HUES6 (cell line): Measurements from ENCODE around the gene SH2D7.
"Not testable (repeated sequence)": the region's sequence is repeated elsewhere in the genome, so short reads cannot be mapped to it uniquely, and the experiment has no call there.

Experiments used
- H3K27ac ChIP-seq: 2 replicates; pipeline ENCODE4 v1.7.0; 2013; ENCODE audit warnings: low read depth, mild to moderate bottlenecking, low read length, inconsistent platforms
- H3K27me3 ChIP-seq: 2 replicates; pipeline ENCODE4 v1.6.1; 2013; ENCODE audit warnings: low read length; ENCODE audit not compliant: control insufficient read depth, insufficient read depth
- H3K36me3 ChIP-seq: 2 replicates; pipeline ENCODE4 v1.6.1; 2013; ENCODE audit warnings: low read length; ENCODE audit not compliant: control insufficient read depth, insufficient read depth
- H3K4me1 ChIP-seq: 2 replicates; pipeline ENCODE4 v1.6.1; 2013; ENCODE audit warnings: low read length; ENCODE audit not compliant: control insufficient read depth, insufficient read depth
- H3K4me3 ChIP-seq: 2 replicates; pipeline ENCODE4 v1.5.1; 2013; ENCODE audit warnings: low read depth, low read length
- H3K9ac ChIP-seq: one replicate; pipeline ENCODE4 v1.6.1; 2013; ENCODE audit warnings: mild to moderate bottlenecking, low read length
- H3K9me3 ChIP-seq: 2 replicates; pipeline ENCODE4 v1.6.1; 2013; ENCODE audit warnings: low read depth, low read length; ENCODE audit not compliant: control insufficient read depth, insufficient read depth

The SH2D7 gene

DNA sequence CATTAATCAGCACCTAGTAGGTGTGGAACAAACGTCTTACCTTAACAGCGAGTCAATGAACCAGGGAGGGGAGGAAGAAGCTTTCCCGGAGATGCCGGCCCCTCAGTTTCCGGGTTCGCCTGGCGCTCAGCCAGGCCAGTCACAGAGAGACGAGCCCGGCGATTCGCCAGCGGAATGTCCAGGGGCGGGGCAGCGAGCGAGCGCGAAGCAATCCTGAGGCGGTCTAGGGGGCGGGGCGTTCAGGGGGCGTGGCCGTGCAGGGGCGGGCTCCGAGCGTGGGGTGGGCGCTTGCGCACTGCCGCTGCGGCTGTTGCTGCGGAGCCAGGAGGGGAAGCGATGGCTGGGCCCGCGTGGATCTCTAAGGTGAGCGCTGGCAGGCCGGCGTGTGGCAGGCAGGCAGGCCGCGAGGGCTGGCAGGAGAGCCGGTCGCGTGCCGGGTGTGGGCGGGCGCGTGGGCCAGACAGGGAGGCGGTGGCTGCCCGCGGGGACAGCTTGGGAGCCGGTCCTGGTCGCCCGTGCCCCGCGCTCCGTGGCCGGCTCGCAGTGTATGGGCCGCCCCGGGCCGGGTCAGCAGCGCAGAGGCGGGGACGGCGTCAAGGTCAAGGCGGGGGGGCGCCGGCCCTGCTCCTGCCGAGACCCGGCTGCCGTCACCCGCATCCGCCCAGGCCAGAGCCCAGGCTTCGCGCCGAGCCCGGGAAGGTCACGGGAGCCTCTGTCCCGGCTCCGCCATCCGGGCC is 56.9 kb downstream of the SH2D7 start, which contains the start of gene IDH3A:
Gene IDH3A (plus strand): TSS at position 295 of the 737 bp plus-strand sequence. CDS start 42 bp downstream, at position 337.
- H3K27ac ChIP-seq = no peak within 1 kb of the TSS
- H3K9ac ChIP-seq = peak within 1 kb of the TSS; percentile 59
- no peaks in the 10 kb centered on the region for H3K9me3 ChIP-seq
- H3K36me3 ChIP-seq = no peaks in the 10 kb centered on the region
- peak within 1 kb of the TSS; percentile 87 for H3K4me3 ChIP-seq
- H3K27me3 ChIP-seq = no peaks in the 10 kb centered on the region
- peaks cover 13% of the 10 kb centered on the region for H3K4me1 ChIP-seq

DNA sequence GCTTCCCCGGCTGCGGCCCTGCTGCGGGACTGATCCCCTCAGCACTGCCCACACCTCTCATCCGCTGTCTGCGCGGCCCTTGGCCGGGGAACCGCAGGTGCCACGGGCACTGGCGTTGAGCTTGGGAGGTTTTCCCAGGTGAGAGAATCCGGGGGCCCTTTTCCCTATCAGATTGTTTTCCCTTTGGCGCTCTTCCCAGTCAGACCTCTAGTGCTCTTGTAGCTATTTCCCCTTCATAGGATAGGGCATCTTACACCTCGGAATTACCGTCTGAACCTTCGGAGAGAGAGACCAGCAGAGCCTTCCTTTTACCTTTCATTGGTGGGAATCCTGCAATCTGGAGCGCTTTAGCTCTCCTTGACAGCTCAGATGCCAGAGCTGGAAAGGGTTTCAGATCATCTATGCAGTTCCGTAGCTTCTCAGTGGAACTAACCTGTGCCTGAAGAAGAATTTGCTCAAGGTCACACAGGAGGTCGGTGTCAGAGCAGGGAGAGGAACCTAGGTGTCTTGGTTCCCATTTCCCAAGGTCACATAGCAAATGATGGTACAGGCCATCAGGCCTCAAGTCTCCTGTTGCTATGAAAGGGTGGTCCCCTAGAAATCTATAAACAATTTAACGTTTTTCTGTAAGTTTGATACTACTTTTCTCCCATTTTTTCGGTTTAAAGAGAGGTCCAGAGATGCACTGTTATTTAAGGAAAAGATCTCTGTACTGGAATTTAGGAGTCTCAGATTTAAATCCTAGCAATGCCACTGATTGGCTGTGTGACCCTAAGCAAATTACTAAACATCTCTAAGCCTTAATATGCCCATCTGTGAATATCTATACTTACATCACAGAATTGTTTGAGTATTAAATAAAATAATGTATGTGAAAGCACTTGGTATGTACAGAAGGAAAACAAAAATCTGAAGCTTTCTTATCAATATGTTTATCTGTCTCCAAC is 57.7 kb downstream of the SH2D7 start:
- no peaks in the 10 kb centered on the region for H3K9me3 ChIP-seq
- peak overlapping the region; percentile 87 for H3K4me3 ChIP-seq
- H3K9ac ChIP-seq = peak overlapping the region; percentile 59
- H3K27ac ChIP-seq = no peak overlapping the region
- peaks cover 13% of the 10 kb centered on the region for H3K4me1 ChIP-seq
- no peaks in the 10 kb centered on the region for H3K27me3 ChIP-seq
- H3K36me3 ChIP-seq = no peaks in the 10 kb centered on the region

DNA sequence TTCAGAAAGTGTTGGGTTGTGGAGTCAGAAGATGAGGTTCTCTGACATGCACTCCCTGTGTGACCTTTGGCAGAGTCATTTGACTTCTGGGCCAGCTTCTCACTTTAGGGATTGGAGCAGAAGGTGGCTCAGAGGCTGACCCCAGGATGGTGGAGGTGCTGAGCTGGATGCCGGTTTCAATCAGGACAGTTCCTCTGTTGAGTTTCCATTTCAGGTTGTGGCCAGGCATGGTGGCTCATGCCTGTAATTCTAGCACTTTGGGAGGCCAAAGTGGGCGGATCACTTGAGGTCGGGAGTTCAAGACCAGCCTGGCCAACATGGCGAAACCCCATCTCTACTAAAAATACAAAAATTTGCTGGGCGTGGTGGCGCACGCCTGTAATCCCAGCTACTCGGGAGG is 58.7 kb downstream of the SH2D7 start:
- peak overlapping the region; percentile 8; the same call in 1 of the 2 replicates for H3K4me3 ChIP-seq
- H3K9ac ChIP-seq = not testable (repeated sequence)

More for the DNA sequence above, 58.7 kb downstream of the SH2D7 start:
- H3K4me1 ChIP-seq = peaks cover 19% of the 10 kb centered on the region
- H3K9me3 ChIP-seq, H3K27me3 ChIP-seq, H3K36me3 ChIP-seq, H3K27ac ChIP-seq: not testable (repeated sequence)
